IMR-90 (cell line): ENCODE results near the gene CCDC97. TPM values are rescaled to one million over a fixed set of nuclear protein-coding genes. Genes with fewer than 3 reads are reported as not detected.

Experiments
- polyA plus RNA-seq, 3 experiments: library from polyadenylated mRNA; depleted of rRNA; stranded (reverse); fragments of >200 nt; gene quantifications; 2 replicates each; pipeline ENCODE4 v1.2.3, GENCODE V29; 2012; ENCODE audit warnings: low replicate concordance in 1 of 3
- total RNA-seq: library from RNA; depleted of rRNA; stranded (reverse); fragments of >200 nt; gene quantifications from 2 replicates; pipeline ENCODE4 v1.2.3, GENCODE V29; 2012
- TF ChIP-seq, protein P1 (sequence below): conservative IDR thresholded peaks from 2 replicates; pipeline ENCODE4 v1.5.1; 2012; ENCODE audit warnings: mild to moderate bottlenecking, low read depth, low read length, improper control_type of control experiment

Gene CCDC97
- total and polyA plus RNA-seq, 2 of the 4 experiments (the other 2 are of a cell fraction): 4.1 to 11.0 TPM

DNA sequence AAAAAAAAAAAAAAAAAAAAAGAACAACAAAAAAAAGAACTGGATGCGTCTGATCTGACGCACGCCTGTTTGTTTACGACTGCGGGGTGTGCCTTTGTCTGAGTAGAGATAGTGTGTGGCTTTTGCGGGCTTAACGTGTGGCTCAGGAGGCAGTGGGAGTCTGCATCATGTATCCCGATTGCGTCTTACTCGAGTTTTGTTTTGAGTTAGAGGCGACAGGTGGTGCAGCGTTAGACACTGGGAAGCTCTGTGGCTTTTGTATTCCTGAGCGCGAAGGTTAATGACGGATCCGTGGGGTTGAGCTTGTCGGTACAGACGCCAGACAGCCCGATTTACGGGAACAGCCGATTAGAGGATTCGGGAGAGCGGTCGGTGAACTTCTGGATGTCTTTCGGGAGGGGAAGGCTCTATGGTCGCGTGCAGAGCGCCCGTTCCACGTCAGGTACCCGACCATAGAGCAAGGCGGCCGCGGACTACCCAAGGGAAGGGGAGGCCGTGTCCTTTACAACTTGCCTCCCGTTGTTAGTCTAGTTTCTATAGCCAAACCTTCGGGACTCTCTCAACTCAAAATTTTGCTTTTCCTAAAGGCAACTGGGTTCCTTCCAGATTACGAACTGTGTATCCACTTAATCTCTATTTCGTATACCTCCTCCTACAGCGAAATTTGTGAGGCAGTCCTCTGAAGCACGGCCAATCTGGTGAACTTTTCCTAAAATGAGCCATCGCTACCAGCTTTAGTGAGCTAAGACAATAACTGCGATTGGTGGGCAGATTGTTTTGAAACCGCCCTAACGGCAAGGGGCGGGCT, 46.7 kb upstream of the CCDC97 start (continued):
- TF ChIP-seq, protein P1, sequence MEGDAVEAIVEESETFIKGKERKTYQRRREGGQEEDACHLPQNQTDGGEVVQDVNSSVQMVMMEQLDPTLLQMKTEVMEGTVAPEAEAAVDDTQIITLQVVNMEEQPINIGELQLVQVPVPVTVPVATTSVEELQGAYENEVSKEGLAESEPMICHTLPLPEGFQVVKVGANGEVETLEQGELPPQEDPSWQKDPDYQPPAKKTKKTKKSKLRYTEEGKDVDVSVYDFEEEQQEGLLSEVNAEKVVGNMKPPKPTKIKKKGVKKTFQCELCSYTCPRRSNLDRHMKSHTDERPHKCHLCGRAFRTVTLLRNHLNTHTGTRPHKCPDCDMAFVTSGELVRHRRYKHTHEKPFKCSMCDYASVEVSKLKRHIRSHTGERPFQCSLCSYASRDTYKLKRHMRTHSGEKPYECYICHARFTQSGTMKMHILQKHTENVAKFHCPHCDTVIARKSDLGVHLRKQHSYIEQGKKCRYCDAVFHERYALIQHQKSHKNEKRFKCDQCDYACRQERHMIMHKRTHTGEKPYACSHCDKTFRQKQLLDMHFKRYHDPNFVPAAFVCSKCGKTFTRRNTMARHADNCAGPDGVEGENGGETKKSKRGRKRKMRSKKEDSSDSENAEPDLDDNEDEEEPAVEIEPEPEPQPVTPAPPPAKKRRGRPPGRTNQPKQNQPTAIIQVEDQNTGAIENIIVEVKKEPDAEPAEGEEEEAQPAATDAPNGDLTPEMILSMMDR: no peak
